Large intestine (tissue), 3 donors: ENCODE data around the gene LHFPL6. TPM values are rescaled to one million over a fixed set of nuclear protein-coding genes. Genes with fewer than 3 reads are reported as not detected.

ENCODE experiments used
- DNase-seq, 2 donors: peaks; one replicate each; pipeline versions ENCODE4 v3.0.0 to v3.0.0-alpha.2; 2013
- H3K27ac ChIP-seq: one replicate; pipeline ENCODE4 v1.5.1; 2013; ENCODE audit warnings: low read length
- H3K27me3 ChIP-seq: 2 replicates; pipeline ENCODE4 v1.6.1; 2013; ENCODE audit warnings: low read length; ENCODE audit not compliant: control insufficient read depth, insufficient read depth
- H3K36me3 ChIP-seq: 2 replicates; pipeline ENCODE4 v1.6.1; 2013; ENCODE audit warnings: low read length; ENCODE audit not compliant: control insufficient read depth, insufficient read depth
- H3K4me1 ChIP-seq: one replicate; pipeline ENCODE4 v1.6.1; 2013; ENCODE audit warnings: low read length; ENCODE audit not compliant: control insufficient read depth, insufficient read depth
- H3K4me3 ChIP-seq: one replicate; pipeline ENCODE4 v1.5.1; 2013; ENCODE audit warnings: low read length
- H3K9me3 ChIP-seq: one replicate; pipeline ENCODE4 v1.6.1; 2013; ENCODE audit warnings: mild to moderate bottlenecking, low read depth, low read length, moderate library complexity; ENCODE audit not compliant: control insufficient read depth
- WGBS: methylation state at CpG from one replicate; pipeline ENCODE4 v1.1.5; 2013; ENCODE audit warnings: low lambda C conversion rate; ENCODE audit not compliant: insufficient coverage; 5-methylcytosine and 5-hydroxymethylcytosine counted together
- polyA plus RNA-seq: library from polyadenylated mRNA; unstranded; fragments of 120-200 nt; gene quantifications from one replicate; pipeline ENCODE4 v1.2.1, GENCODE V29; 2013

Gene LHFPL6
- polyA plus RNA-seq, 1 donor: 22.6 TPM

GRCh38 chr13:39296193-39296592 lies 306.8 kb downstream of the LHFPL6 start:
- H3K36me3 ChIP-seq: no peaks in the 10 kb centered on the region
- DNase-seq: no peak
- WGBS: no CpG with 5 or more reads among the region's 2 CpGs
- H3K9me3 ChIP-seq: peaks cover 6% of the 10 kb centered on the region
- H3K4me3 ChIP-seq: no peak overlapping the region
- no peaks in the 10 kb centered on the region for H3K4me1 ChIP-seq
- H3K27me3 ChIP-seq: no peaks in the 10 kb centered on the region
- H3K27ac ChIP-seq: no peak overlapping the region

Other genes starting within 250 kb of the LHFPL6 start
- 27.7 TPM for gene COG6, start 52.5 kb upstream of the LHFPL6 start, polyA plus RNA-seq